Esophagus muscularis mucosa (tissue), 4 donors: ENCODE results near the gene NUDT16L1.

Experiments
- EP300 ChIP-seq: sonication (generic); formaldehyde crosslinking; IDR thresholded peaks from one replicate; pipeline ENCODE4 v1.6.1; 2017; ENCODE audit warnings: antibody characterized with exemption
- POLR2A ChIP-seq: fragments of 450-650 bp; IDR thresholded peaks from one replicate; pipeline ENCODE4 v1.6.1; 2017; ENCODE audit warnings: antibody characterized with exemption, moderate library complexity, mild to moderate bottlenecking, low read depth
- POLR2AphosphoS5 ChIP-seq, 2 donors: sonication (generic); formaldehyde crosslinking; IDR thresholded peaks; one replicate each; pipeline ENCODE4 v1.6.1; 2017; ENCODE audit warnings: antibody characterized with exemption in 2 of 2
- TF ChIP-seq, protein P1 (sequence below), 3 experiments: fragments of 200-600 bp in 2 of 3; fragments of 450-650 bp in 1 of 3; sonication (generic) in 2 of 3; IDR thresholded peaks; one replicate each; pipeline ENCODE4 v1.5.1; 2017 to 2019; ENCODE audit warnings: antibody characterized with exemption in 3 of 3, mild to moderate bottlenecking in 2 of 3, moderate library complexity in 1 of 3

DNA sequence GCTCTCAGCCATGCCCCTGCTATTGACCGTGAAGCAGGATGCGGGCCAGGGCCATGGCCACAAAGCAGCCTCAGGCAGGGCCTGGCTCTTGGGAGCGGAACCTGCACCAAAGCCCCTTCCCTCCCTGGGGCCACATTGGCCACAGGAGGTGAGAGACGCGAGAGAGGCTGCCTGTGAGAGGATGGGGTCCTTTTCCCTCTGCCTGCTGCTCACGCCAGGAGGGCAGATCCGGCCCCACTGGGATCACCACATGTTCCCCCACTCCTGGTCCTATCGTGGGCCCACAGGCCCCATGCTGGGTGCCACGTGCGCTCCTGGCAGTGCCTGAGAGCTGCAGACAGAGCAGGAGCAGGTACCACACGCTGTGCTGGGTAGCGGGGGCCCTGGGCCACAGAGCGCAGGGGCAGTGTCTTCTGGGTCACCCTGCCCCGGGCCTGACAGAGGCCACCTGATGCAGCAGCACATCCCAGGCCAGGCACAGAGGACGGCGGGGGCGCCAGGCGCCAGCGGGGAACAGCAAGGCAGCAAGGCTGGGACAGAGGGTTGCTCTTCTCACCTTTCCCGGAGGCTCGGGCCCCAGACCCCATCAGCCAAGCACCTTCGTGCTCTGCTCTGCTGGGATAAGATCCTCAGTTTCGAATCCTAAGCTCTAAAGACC, 9.2 kb upstream of the NUDT16L1 start:
- TF ChIP-seq, protein P1, sequence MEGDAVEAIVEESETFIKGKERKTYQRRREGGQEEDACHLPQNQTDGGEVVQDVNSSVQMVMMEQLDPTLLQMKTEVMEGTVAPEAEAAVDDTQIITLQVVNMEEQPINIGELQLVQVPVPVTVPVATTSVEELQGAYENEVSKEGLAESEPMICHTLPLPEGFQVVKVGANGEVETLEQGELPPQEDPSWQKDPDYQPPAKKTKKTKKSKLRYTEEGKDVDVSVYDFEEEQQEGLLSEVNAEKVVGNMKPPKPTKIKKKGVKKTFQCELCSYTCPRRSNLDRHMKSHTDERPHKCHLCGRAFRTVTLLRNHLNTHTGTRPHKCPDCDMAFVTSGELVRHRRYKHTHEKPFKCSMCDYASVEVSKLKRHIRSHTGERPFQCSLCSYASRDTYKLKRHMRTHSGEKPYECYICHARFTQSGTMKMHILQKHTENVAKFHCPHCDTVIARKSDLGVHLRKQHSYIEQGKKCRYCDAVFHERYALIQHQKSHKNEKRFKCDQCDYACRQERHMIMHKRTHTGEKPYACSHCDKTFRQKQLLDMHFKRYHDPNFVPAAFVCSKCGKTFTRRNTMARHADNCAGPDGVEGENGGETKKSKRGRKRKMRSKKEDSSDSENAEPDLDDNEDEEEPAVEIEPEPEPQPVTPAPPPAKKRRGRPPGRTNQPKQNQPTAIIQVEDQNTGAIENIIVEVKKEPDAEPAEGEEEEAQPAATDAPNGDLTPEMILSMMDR (IDR thresholded peaks at IDR 0.05) = no peak
- TF ChIP-seq EP300 = no peak
- no peak for TF ChIP-seq POLR2A
- no peak for TF ChIP-seq POLR2AphosphoS5 (IDR thresholded peaks at IDR 0.05)
